ENCODE results near the gene LRRC74A.

The LRRC74A gene

DNA sequence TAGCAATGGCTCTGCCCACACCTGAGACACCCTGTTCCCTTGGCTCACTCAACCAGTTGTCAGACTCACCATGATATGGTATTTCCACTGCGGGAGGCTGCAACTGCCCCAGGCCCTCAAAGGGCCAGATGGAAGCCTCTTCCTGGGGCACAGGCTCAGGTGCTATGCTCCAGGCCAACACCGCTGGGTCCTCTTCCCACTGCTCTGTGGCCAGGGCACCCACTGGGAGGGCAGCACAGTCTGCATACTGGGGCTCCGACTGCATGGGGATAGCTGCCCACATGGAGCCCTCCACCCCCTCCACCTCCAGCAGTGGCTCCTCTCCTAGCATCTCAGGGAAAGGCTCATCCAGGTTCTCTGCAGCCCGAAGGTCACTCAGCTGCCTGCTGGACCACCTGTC is 17.2 kb upstream of the LRRC74A start:
- H3K4me3 ChIP-seq (ENCODE audit: low read length) = no peak overlapping the region
- TF ChIP-seq, protein P1, sequence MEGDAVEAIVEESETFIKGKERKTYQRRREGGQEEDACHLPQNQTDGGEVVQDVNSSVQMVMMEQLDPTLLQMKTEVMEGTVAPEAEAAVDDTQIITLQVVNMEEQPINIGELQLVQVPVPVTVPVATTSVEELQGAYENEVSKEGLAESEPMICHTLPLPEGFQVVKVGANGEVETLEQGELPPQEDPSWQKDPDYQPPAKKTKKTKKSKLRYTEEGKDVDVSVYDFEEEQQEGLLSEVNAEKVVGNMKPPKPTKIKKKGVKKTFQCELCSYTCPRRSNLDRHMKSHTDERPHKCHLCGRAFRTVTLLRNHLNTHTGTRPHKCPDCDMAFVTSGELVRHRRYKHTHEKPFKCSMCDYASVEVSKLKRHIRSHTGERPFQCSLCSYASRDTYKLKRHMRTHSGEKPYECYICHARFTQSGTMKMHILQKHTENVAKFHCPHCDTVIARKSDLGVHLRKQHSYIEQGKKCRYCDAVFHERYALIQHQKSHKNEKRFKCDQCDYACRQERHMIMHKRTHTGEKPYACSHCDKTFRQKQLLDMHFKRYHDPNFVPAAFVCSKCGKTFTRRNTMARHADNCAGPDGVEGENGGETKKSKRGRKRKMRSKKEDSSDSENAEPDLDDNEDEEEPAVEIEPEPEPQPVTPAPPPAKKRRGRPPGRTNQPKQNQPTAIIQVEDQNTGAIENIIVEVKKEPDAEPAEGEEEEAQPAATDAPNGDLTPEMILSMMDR (conservative IDR thresholded peaks at IDR 0.05; ENCODE audit: low read depth, low read length) = no peak
- DNase-seq (ENCODE audit: low read depth) = no peak

DNA sequence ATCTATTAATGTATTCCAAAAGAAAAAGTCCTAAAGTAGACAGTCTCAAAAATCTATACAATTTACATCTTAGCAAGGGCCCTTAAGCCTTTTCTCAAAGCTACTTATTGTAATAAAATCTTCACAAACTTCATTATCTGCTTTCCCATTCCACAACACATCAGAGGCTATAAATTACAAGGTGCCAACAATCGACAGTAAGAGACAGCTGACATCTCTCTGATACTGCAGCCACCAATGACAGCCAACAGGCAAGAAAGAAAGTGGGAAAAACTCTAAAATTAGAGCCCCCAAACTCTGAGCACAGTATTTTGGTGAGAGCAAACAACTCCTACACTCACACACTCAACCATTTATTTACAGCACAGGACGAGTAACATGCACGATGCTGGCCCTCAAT is 15.7 kb upstream of the LRRC74A start:
- TF ChIP-seq, protein P1 (conservative IDR thresholded peaks at IDR 0.05; ENCODE audit: low read depth, low read length) = no peak
- DNase-seq (ENCODE audit: low read depth) = no peak
- H3K4me3 ChIP-seq (ENCODE audit: low read length) = no peak overlapping the region

DNA sequence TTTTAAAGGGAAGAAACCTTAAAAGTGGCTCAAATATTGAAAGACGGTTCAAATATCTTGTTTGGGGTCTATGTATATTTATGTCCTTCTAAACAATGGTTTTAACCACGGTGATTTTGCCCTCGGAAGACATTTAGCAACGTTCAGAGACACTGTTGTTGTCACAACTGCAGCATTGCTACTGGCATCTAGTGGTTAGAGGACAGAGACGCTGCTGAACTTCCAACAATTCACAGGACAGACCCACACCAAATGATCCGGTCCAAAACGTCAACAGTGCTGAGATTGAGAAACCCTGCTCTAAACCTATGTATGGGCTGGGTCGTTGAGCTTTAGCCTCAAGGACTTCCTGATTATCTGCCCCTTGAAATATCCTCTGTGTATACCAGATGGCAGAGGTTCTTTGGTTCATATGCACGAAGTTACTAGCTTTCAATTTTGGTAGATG is 15.2 kb upstream of the LRRC74A start:
- no peak for DNase-seq (ENCODE audit: low read depth)
- H3K4me3 ChIP-seq (ENCODE audit: low read length) = peak overlapping the region; percentile 17
- TF ChIP-seq, protein P1 (conservative IDR thresholded peaks at IDR 0.05; ENCODE audit: low read depth, low read length) = peak; percentile 54

DNA sequence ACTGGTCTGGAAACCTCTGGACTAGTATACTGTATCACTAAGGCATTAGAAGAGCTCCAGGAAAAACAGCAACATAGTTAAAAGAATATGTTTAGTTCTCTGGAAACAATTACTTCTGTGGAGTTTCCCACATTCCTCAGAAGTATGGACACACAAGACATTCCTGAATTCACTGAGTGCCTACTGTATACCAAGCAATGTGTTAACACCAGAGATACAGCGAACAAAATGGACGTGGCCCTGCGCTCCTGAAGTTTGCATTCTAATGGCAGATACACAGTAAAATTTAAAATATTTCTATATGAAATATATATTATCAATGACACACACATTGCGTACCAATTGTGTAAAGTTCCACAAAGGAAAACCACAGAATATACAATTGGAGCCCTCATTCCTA is 14.6 kb upstream of the LRRC74A start:
- TF ChIP-seq, protein P1 (conservative IDR thresholded peaks at IDR 0.05; ENCODE audit: low read depth, low read length) = no peak
- DNase-seq (ENCODE audit: low read depth) = no peak
- H3K4me3 ChIP-seq (ENCODE audit: low read length) = peak overlapping the region; percentile 79

DNA sequence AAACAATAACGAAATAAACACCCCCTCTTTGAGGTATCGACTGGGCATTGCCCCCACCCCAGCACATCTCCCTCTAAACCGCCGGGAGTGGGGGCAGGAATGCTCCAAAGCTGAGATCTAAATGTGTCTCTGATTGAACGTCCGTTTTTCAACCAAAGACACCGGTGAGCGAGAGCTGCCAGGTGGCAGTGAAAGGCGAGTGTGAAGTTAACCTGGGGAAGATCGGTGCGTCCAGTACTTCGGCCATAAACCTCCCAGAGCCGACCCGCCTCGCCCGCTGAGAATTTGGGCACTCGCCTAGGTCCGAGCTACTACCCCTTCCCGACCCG is 14.2 kb upstream of the LRRC74A start:
- peak overlapping the region; percentile 79 for H3K4me3 ChIP-seq (ENCODE audit: low read length)
- TF ChIP-seq, protein P1 (conservative IDR thresholded peaks at IDR 0.05; ENCODE audit: low read depth, low read length) = no peak
- no peak for DNase-seq (ENCODE audit: low read depth)

DNA sequence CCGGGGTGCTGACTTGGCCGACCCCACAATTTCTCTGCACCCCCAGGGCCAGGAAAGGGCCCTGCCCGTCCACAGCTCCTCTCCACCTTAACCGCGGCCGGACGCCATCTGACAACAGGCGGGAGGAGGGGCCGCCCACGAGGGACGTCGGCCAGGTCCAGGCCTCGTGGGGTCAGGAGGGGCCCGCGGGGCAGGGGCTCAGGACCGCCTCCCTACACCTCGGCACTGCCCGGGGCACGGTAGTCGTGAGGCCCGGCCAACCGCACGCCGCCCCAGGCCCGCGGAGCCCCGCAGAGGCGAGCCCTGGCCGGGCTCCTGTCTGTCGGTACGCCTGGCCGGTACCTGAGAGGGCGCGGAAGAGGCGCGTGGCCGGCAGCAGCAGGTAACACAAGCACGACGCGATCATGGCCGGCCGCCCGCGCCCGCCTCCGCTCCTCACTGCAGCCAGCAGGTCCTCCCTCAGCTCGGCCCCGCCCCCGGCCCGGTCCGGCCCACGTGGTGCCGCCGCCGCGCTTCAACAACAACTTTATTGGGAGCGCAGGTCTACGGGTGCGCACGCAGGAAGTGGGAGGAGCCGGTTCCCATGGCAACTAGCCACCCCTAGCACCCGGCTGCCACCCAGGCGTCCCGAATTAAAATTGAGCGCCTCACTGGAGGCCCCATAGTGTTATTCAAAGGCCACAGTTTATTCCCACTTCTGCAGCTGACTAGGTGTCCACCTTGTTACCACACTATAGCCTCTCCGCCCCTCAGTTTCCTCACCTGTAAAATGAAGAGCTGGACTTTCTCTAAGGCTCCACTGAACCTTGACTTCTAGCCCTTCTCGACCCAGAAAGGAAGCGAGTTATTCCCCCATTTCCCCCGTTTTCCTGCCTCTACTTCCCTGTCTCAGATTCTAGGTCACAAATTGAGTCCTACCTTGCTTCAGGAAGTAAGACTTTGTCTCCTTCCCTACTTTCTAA is 13.5 kb upstream of the LRRC74A start, which contains the start of gene ANGEL1:
TSS of gene ANGEL1 (minus strand) at position 461 of the 962 bp plus-strand sequence. CDS start at position 406, 55 bp downstream.
- TF ChIP-seq, protein P1 (conservative IDR thresholded peaks at IDR 0.05; ENCODE audit: low read depth, low read length) = no peak
- peak within 1 kb of the TSS; percentile 79 for H3K4me3 ChIP-seq (ENCODE audit: low read length)
- peak; percentile 65 for DNase-seq (ENCODE audit: low read depth)
